HG03039 (cell line): Measurements from ENCODE around the gene HAP1.
"Not testable (repeated sequence)": the region's sequence is repeated elsewhere in the genome, so short reads cannot be mapped to it uniquely, and the experiment has no call there.

Source experiments
- ATAC-seq: cut with Tn5 transposase; IDR thresholded peaks from one replicate; pipeline ENCODE4 v1.9.1; 2021; ENCODE audit warnings: mild to moderate bottlenecking, moderate library complexity; ENCODE audit not compliant: unreplicated experiment

The HAP1 gene, protein sequence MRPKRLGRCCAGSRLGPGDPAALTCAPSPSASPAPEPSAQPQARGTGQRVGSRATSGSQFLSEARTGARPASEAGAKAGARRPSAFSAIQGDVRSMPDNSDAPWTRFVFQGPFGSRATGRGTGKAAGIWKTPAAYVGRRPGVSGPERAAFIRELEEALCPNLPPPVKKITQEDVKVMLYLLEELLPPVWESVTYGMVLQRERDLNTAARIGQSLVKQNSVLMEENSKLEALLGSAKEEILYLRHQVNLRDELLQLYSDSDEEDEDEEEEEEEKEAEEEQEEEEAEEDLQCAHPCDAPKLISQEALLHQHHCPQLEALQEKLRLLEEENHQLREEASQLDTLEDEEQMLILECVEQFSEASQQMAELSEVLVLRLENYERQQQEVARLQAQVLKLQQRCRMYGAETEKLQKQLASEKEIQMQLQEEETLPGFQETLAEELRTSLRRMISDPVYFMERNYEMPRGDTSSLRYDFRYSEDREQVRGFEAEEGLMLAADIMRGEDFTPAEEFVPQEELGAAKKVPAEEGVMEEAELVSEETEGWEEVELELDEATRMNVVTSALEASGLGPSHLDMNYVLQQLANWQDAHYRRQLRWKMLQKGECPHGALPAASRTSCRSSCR

GRCh38 chr17:41734139-41734948, at the start of gene HAP1:
Gene HAP1 (minus strand): TSS chr17:41734643. CDS start chr17:41734634, 9 bp downstream.
- no peak for ATAC-seq

DNA sequence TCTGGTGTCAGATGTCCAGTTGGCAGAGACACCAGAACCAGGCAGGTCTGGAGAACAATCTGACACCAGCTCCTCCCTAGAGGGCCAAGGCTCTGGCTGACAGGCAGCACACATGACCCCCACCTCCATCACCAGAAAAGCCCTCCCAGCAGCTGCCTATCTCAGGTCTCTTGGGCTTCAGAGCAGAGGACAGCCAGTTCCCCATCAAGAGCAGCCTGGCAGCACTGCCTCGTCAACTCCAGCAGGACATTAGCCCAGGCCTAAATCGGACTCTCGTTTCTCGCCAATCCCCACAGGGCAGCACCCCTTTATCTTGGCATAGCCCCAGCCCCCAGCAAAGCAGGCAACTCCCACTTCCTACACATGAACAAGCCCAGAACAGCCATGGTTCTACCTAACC, 47.7 kb upstream of the HAP1 start:
- no peak for ATAC-seq

- no peak for ATAC-seq
Measured at GRCh38 chr17:41781404-41782110, 47.1 kb upstream of the HAP1 start.

GRCh38 chr17:41779954-41780353, 45.5 kb upstream of the HAP1 start:
- no peak for ATAC-seq

DNA sequence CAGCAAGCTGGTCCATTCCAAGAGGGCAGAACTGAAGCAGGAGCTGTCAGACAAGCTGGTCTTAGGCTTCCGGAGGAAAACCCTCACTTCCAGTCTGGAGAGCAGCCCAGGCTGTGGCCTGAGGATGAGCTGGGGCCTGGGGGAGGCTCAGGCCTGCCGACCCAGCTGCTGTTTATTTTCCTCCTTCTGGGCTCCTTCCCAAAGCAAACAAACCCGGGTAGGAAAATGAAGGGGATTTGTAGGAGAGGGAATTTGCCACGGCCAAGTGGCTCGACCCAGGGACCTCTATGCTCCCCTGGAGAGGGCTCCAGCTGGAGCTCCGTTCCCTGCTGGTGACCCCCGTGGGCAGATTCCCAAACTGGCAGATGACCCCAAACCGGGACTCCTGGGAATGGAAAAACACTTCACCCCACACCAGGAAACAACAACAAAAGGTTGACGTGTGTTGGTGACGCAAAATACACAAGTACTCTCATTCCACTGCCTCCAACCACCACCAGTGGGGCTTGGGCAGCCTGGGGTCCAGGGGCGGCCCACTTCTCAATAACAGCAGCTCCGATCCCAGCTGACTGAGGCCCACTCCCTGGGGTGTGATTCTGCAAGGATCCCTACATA, 43.2 kb upstream of the HAP1 start:
- no peak for ATAC-seq

DNA sequence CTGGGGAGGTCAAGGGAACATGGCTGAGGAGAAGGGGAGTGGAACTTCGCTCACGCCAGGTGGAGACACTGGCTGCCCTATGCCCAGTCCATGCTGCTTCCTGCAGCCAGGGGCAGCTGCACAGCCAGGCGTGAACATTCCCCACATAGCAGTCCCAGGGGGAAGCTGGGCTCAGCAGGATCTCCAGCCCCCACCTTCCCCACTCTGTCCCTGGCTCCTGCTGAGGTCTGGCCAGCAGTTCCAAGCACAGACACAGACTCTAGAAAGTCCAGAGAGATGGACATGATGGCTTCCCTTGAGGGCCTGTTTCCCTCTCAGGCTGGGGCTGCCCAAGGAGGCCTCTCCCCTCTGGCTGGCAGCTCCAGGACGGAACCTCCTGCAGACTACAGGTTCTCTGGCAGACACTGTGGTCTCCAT, 42.7 kb upstream of the HAP1 start:
- no peak for ATAC-seq

DNA sequence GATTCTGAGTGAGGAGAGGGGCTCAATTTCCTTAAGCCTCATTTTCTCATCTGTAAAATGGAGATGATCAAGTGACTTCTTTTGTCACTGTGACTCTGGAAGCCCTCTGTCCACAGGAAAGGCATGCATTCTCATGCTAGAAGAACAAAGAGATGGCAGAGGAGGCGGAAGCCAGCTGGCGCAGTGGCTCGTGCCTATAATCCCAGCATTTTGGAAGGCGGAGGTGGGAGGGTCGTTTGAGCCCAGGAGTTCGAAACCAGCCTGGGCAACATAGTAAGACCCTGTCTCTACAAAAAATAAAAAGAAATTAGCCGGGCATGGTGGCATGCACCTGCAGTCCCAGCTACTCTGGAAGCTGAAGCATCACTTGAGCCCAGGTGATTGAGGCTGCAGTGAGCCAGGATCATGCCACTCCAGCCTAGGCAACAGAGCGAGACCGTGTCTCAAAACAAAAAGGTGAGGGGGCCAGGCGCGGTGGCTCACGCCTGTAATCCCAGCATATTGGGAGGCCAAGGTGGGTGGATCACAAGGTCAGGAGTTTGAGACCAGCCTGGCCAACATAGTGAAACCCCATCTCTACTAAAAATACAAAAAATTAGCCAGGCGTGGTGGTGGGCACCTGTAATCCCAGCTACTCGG, 41.9 kb upstream of the HAP1 start:
- ATAC-seq = not testable (repeated sequence)

- ATAC-seq = no peak
Measured at GRCh38 chr17:41775394-41776226, 41.2 kb upstream of the HAP1 start.

- no peak for ATAC-seq
Measured at GRCh38 chr17:41773731-41774193, 39.3 kb upstream of the HAP1 start.

DNA sequence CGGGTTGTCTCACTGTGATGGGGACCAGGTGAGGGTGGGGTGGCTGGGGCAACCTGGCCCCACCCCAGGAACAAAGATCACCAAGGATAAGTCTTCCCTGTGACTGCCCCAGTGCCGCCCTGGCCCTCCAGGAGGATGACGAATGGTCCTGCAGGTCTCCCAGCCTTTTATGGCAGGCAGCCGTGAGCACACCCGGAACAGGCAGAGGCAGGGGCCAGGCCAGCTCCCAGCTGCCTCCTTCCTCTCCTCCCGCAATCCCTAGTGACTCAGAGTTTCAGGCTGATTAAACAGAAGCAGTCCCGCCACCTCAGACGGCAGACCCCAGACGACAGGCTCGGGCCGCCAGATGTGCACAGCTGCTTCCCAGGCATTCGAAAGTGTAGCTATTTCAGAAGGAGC, 38.7 kb upstream of the HAP1 start:
- no peak for ATAC-seq

DNA sequence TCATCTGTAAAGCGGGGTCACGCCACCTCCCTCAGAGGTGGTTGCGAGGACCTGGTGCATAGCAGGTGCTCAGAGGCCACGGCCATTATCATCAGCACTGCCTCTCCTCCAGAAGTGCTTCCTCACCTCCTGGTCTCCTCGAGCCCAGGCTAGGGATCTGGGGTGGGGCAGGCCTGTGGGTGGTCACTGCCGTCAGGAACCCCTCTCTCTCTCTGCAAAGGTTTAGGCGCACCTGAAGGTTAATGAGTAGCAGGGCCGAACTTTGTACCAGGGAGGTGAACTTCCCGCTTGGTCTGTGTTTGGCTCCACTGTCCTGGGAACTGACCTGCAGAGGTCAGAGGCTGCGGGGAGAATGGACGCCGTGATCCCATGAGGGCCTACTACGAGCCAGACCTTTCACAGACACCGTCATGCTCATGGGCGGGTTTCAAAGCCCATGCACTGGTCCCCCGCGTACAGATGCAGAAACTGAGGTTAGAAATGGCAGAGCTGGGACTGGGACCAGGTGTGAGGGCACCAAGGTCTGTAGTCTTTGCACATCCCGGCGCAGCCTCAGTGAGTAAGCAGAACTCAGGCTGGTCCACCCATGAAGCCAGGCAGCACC, 38.2 kb upstream of the HAP1 start:
- no peak for ATAC-seq

DNA sequence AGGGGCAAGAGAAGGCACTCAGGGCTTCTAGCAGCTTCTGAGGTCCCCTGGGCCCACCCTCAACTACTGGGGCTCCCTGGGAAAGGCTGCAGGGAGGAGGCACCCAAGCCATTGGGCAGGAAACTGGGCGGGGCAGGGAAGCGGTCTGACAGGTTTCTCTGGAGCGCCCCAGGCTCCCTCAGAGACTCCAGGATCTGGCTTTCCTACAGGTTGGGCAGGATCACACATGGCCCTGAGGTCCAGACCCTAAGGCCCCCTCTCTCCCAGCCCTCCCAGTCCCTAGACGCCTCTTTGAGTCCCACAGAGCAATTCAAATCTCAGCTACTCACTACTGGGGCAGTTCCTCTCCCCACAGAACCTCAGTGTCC, 37.8 kb upstream of the HAP1 start:
- no peak for ATAC-seq

- no peak for ATAC-seq
Measured at GRCh38 chr17:41771389-41772206, 37.2 kb upstream of the HAP1 start.

DNA sequence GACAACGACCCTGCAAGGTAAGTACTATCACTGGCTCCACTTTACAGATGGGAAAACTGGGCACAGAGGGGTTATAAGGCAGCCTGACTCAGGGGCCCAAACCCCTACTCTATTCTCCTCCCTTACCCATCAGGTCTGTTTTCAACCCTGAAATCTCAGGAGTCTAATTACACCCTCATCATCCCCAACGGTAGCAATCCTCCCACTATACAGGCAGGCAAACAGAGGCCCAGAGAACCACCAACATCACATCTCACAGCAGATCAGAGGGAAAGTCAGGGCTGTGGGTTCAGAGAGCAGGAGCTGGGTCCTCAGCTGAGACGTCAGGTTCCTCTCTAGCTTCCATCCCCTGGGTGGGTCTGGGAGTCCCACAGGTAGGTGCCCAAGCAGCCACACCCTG, 35.5 kb upstream of the HAP1 start:
- no peak for ATAC-seq

DNA sequence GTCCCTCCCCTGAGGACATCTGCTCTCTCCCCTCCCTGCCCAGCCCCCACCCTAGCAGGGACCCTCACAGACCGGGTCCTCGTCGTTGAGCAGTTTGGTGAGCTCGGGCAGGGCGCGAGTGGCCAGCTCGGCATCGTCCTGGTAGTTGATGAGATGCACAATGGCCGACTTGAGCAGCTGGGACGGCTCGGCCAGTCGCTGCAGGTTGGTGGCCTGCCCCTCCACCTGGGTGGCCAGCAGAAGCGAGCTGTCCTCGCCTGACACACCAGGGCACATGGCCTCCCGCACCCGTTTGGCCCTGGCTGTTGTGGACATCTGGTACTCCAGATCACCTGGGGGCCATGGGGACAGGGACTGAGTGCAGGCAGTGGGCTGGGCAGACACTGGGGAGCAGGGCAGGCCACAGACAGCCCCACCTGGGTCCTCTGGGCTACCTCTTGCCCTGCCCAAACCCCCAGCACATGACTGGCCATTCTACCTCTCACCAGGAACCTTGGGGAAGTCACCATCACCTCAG, 35.0 kb upstream of the HAP1 start:
- ATAC-seq = no peak

GRCh38 chr17:41768682-41769288, 34.3 kb upstream of the HAP1 start:
- ATAC-seq = no peak

DNA sequence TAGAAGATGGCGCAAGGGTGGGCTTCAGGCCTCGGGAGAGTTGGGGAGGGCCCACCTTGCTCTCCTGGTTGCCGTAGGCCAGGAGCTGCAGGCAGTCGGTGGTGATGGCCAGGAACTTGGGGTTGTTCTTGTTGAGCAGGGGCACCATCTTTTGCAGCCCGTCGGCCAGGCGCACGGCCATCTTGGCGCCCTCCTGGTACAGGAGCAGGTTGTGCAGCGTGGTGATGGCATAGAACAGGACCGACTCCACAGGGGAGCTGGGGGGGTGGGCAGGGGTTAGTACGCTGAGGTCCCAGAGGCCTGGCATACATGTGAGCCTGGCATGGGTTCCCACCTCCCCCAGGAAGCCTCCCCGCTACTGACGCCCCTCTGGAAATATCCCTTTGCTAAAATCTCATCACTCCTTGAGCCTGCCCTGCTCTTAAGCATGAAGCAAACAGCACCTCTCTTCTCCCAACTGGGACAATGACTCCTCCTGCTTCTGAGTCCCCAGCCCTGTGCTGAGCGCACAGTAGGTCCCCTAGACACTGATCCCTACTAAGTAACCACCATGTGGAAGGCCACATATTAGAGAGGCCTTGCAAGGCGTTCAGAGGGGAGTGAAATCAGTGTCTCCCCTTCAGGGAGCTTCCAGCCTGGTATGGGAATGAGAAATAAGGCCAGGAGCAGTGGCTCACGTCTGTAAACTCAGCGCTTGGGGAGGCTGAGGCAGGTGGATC, 33.0 kb upstream of the HAP1 start:
- no peak for ATAC-seq
